ENCODE results near the gene QARS1. TPM values are rescaled to one million over a fixed set of nuclear protein-coding genes. Genes with fewer than 3 reads are reported as not detected.

Gene QARS1
- total RNA-seq, 1 experiment from 2014 or later, result 220 TPM

DNA sequence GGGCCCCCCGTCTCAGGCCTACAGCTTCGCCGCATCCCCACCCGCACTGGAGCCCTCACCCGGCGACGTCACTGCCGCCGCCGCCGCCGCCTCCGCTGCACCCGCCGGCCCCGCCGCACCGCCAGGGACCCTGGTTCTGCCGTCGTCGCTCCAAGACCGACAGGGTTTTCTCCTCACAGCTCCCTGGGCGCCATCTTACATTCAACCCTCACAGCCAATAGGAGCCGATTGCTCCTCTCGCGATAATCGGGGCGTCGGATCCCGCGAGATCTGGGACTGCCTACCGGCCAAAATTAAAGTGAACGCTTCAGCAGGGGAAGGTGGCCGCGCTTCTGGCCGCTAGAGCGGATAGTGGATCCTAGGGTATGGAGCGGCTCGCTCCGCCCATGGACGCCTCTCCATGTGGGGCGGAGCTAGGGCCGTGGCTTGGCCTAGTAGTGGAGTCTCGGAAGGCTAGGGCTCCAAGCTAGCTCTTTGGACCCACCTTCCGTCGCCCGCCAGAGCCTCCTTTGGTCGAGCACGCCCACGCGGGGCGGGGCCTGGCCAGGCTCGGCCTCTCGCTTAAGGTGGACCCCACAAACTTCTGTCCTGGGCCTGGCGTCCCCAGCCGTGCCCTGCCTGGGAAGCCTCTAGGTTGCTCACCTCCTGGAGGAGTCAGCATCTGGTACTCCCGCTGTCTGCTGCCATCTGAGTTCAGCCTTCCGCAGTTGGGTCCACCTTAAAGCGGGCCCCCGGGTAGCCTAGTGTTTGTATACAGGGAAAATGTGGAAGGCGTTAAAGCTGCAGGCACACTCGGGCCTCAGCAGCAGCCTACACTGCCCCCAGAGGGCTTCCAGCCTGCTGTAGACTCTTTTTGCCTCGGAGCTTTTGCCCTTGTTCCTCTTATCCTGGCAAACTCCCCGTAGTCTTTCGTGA is 10.4 kb downstream of the QARS1 start, which contains the start of gene QRICH1:
QRICH1 (minus strand) TSS at position 219 of the 915 bp plus-strand sequence. CDS start 17,054 bp downstream, outside the sequence.
- H3K9me3 ChIP-seq (ENCODE audit: low read length), result no peaks in the 10 kb centered on the region
- peak within 1 kb of the TSS; percentile 86; the same call in 1 of the 2 replicates for H2AFZ ChIP-seq (ENCODE audit: low read length)
- peaks cover 41% of the 10 kb centered on the region for H3K79me2 ChIP-seq (ENCODE audit: low read length)
- peak; percentile 99 for DNase-seq
- peaks cover 23% of the 10 kb centered on the region for H3K36me3 ChIP-seq (ENCODE audit: insufficient read depth, low read length)
- H3K4me1 ChIP-seq (ENCODE audit: low read length), result peaks cover 24% of the 10 kb centered on the region
- peaks cover 9% of the 10 kb centered on the region; the same call in 1 of the 2 replicates for H4K20me1 ChIP-seq (ENCODE audit: insufficient read depth, low read depth, low read length)
- no peaks in the 10 kb centered on the region for H3K27me3 ChIP-seq (ENCODE audit: low read length)
- peak within 1 kb of the TSS; percentile 80 for H3K4me2 ChIP-seq (ENCODE audit: low read depth, low read length, poor library complexity, severe bottlenecking)
- H3K9ac ChIP-seq (ENCODE audit: low read length), result peak within 1 kb of the TSS; percentile 94
- H3K4me3 ChIP-seq (ENCODE audit: low read length), result peak within 1 kb of the TSS; percentile 89
- H3K27ac ChIP-seq (ENCODE audit: low read length), result peak within 1 kb of the TSS; percentile 84
- H3K9me2 ChIP-seq (replicated peaks; ENCODE audit: insufficient read depth, low read length), result no peaks in the 10 kb centered on the region

DNA sequence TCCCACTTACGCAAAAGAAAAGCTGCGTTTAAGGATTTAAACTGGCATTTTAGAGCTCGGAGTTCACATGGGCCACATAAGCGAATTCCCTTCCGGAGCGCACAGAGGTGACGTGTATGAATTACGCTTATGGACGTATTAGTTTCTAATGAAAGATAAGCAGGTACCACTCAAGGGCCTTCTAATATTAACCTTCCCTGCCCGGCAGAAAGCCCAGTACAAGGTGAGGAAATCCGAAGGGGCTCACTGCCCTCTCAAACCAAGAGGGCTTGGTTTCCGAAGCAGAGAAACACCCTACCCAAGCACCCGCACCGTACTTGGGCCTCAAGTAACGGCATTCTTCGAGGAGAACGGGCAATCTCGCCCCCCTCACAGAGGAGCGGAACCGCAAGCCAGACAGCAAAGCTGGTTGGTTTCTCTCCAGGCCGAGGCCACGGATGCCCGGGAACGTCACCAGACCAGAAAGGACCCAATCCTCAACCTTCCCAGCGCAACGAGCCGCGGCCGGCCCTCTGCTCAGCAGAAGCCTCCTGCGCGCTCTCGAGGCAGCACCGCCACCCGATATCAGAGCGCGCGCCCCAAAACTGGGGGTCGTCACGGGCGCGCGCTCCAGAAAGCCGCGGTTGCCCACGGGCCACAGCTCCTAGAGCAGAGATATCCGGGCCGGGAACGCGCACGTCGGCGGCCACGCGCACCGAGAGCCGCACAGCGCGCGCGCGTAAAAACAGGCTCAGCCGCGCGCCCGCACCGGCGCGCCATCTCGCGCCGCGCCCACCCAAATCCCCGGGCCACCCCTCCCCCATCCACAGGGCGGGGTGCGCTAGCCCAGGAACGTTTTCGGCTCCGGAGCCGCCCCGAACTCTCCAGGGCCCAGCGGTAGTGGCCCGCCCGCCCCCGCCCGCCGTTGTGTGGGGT is 11.4 kb downstream of the QARS1 start:
- peaks cover 50% of the 10 kb centered on the region for H3K79me2 ChIP-seq (ENCODE audit: low read length)
- no peaks in the 10 kb centered on the region for H3K9me2 ChIP-seq (replicated peaks; ENCODE audit: insufficient read depth, low read length)
- peak overlapping the region; percentile 84 for H3K27ac ChIP-seq (ENCODE audit: low read length)
- H2AFZ ChIP-seq (ENCODE audit: low read length), result no peak overlapping the region
- DNase-seq, result peak; percentile 94
- H3K27me3 ChIP-seq (ENCODE audit: low read length), result no peaks in the 10 kb centered on the region
- H3K4me1 ChIP-seq (ENCODE audit: low read length), result peaks cover 24% of the 10 kb centered on the region
- H3K4me3 ChIP-seq (ENCODE audit: low read length), result peak overlapping the region; percentile 89
- peaks cover 9% of the 10 kb centered on the region; the same call in 1 of the 2 replicates for H4K20me1 ChIP-seq (ENCODE audit: insufficient read depth, low read depth, low read length)
- H3K36me3 ChIP-seq (ENCODE audit: insufficient read depth, low read length), result peaks cover 20% of the 10 kb centered on the region
- no peaks in the 10 kb centered on the region for H3K9me3 ChIP-seq (ENCODE audit: low read length)
- H3K4me2 ChIP-seq (ENCODE audit: low read depth, low read length, poor library complexity, severe bottlenecking), result peak overlapping the region; percentile 80
- peak overlapping the region; percentile 94 for H3K9ac ChIP-seq (ENCODE audit: low read length)

DNA sequence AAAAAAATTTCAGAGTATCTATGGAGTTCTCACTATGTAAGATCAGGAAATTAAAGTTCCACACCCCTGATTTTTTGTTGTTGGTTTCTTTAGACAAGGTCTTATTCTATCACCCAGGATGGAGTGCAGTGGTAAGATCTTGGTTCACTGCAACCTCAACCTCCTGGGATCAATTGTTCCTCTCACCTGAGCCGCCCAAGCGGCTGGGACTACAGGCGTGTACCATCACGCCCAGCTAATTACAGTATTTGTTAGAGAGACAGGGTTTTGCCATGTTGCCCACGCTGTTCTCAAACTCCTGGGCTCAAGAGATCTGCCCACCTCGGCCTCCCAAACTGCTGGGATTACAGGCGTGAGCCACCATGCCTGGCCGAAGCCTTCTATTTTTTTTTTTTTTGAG is 23.1 kb downstream of the QARS1 start:
- Histone ChIP-seq H3K36me3 (ENCODE audit: insufficient read depth, low read length) (peaks cover 12% of the 10 kb centered on the region), H3K9me2 (replicated peaks; ENCODE audit: insufficient read depth, low read length) (no peaks in the 10 kb centered on the region), H3K79me2 (ENCODE audit: low read length) (peaks cover 93% of the 10 kb centered on the region), H3K4me1 (ENCODE audit: low read length) (no peaks in the 10 kb centered on the region), H3K4me3 (ENCODE audit: low read length) (no peak overlapping the region), H3K27ac (ENCODE audit: low read length) (no peak overlapping the region), H3K27me3 (ENCODE audit: low read length) (no peaks in the 10 kb centered on the region), H3K9me3 (ENCODE audit: low read length) (no peaks in the 10 kb centered on the region), H3K9ac (ENCODE audit: low read length) (no peak overlapping the region), H3K4me2 (ENCODE audit: low read depth, low read length, poor library complexity, severe bottlenecking) (no peak overlapping the region), H4K20me1 (ENCODE audit: insufficient read depth, low read depth, low read length) (peaks cover 12% of the 10 kb centered on the region; the same call in 1 of the 2 replicates), H2AFZ (ENCODE audit: low read length) (no peak overlapping the region)
- peak; percentile 33 for DNase-seq

DNA sequence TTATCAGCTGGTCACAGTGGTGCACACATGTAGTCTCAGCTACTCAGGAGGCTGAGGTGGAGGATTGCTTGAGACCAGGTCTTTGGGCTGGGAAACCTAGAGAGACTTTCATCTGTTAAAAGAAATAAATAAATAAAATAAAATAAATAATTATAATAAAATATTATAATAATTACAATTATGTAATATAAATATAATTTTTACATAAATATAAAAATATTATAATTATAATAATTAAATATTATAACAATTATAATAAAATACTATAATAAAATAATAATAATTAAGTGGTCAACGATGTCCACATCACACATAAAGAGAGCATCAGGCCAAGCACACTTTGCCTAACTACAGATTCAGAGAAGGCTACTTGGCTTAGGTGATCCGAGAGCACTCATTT is 25.3 kb downstream of the QARS1 start:
- Histone ChIP-seq H3K9me3 (ENCODE audit: low read length) (no peaks in the 10 kb centered on the region), H3K9ac (ENCODE audit: low read length) (no peak overlapping the region), H3K27me3 (ENCODE audit: low read length) (no peaks in the 10 kb centered on the region), H3K36me3 (ENCODE audit: insufficient read depth, low read length) (peaks cover 24% of the 10 kb centered on the region), H3K27ac (ENCODE audit: low read length) (no peak overlapping the region), H3K4me3 (ENCODE audit: low read length) (no peak overlapping the region), H3K4me2 (ENCODE audit: low read depth, low read length, poor library complexity, severe bottlenecking) (no peak overlapping the region), H2AFZ (ENCODE audit: low read length) (no peak overlapping the region), H3K79me2 (ENCODE audit: low read length) (peaks cover 83% of the 10 kb centered on the region), H3K4me1 (ENCODE audit: low read length) (no peaks in the 10 kb centered on the region), H4K20me1 (ENCODE audit: insufficient read depth, low read depth, low read length) (peaks cover 12% of the 10 kb centered on the region; the same call in 1 of the 2 replicates), H3K9me2 (replicated peaks; ENCODE audit: insufficient read depth, low read length) (no peaks in the 10 kb centered on the region)
- no peak for DNase-seq

DNA sequence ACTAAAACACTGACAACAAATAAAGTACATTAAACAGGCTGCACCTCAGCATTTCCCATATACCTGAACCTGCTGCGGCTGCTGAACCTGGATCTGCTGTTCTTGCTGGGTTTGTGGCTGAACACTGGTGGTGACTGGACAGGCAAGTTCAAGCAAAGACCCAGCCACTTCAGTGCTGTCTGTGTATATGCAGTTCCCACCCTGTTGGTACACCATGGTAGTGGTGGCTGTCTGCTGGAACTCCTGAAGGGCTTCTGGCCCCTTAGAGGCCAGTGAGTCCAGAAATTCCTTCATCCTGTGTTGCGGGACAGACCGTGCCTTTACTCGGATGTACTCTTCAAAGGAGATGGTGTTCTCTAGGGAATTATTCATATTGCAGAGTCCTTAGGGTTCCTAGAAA is 27.9 kb downstream of the QARS1 start:
- no peaks in the 10 kb centered on the region for H3K4me1 ChIP-seq (ENCODE audit: low read length)
- H3K27ac ChIP-seq (ENCODE audit: low read length), result no peak overlapping the region
- DNase-seq, result peak; percentile 38
- no peaks in the 10 kb centered on the region for H3K9me2 ChIP-seq (replicated peaks; ENCODE audit: insufficient read depth, low read length)
- peaks cover 45% of the 10 kb centered on the region for H3K36me3 ChIP-seq (ENCODE audit: insufficient read depth, low read length)
- H3K4me3 ChIP-seq (ENCODE audit: low read length), result no peak overlapping the region
- no peaks in the 10 kb centered on the region for H3K9me3 ChIP-seq (ENCODE audit: low read length)
- peaks cover 69% of the 10 kb centered on the region for H3K79me2 ChIP-seq (ENCODE audit: low read length)
- no peak overlapping the region for H3K4me2 ChIP-seq (ENCODE audit: low read depth, low read length, poor library complexity, severe bottlenecking)
- H3K9ac ChIP-seq (ENCODE audit: low read length), result no peak overlapping the region
- H3K27me3 ChIP-seq (ENCODE audit: low read length), result no peaks in the 10 kb centered on the region
- H2AFZ ChIP-seq (ENCODE audit: low read length), result no peak overlapping the region
- peaks cover 5% of the 10 kb centered on the region; the same call in 1 of the 2 replicates for H4K20me1 ChIP-seq (ENCODE audit: insufficient read depth, low read depth, low read length)

DNA sequence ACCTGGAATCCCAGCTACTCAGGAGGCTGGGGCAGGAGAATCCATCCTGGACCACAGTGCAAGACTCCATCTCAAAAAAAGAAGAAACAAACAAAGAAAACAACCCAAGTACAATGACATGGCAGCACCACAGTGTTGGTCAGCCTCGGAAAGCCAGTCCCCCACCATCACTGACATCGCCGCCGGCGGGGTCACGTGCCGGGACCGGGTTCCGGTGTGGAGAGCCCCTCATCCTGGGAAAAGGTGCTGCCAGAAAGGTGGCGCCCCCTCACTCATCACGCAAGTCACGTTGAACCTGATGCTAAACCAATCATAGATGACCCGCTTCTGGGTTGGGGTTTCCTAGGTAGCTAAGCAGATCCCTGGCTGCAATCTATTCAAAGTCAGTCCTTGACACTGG is 28.4 kb downstream of the QARS1 start:
- H3K9me3 ChIP-seq (ENCODE audit: low read length), result no peaks in the 10 kb centered on the region
- no peaks in the 10 kb centered on the region for H3K4me1 ChIP-seq (ENCODE audit: low read length)
- H3K27ac ChIP-seq (ENCODE audit: low read length), result no peak overlapping the region
- no peak overlapping the region for H3K9ac ChIP-seq (ENCODE audit: low read length)
- no peak overlapping the region for H3K4me2 ChIP-seq (ENCODE audit: low read depth, low read length, poor library complexity, severe bottlenecking)
- no peaks in the 10 kb centered on the region for H3K27me3 ChIP-seq (ENCODE audit: low read length)
- H4K20me1 ChIP-seq (ENCODE audit: insufficient read depth, low read depth, low read length), result peaks cover 5% of the 10 kb centered on the region; the same call in 1 of the 2 replicates
- H3K36me3 ChIP-seq (ENCODE audit: insufficient read depth, low read length), result peaks cover 50% of the 10 kb centered on the region
- H2AFZ ChIP-seq (ENCODE audit: low read length), result no peak overlapping the region
- no peaks in the 10 kb centered on the region for H3K9me2 ChIP-seq (replicated peaks; ENCODE audit: insufficient read depth, low read length)
- H3K4me3 ChIP-seq (ENCODE audit: low read length), result no peak overlapping the region
- peak; percentile 6 for DNase-seq
- peaks cover 69% of the 10 kb centered on the region for H3K79me2 ChIP-seq (ENCODE audit: low read length)

DNA sequence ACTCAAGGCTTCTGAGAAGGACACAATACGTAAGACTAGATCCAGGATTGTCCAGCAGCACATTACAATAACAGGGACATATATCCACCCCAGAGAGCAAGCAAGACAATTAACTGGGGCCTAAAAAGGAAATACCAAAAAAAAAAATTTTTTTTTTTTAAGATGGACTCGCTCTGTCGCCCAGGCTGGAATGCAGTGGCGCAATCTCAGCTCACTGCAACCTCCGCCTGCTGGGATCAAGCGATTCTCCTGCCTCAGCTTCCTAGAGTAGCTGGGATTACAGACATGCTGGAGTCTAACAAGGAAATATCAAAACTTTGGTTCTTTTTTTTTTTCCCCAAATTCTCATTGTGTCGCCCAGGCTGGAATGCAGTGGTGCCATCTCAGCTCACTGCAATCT is 46.5 kb downstream of the QARS1 start:
- DNase-seq, result no peak
- H3K9me2 ChIP-seq (replicated peaks; ENCODE audit: insufficient read depth, low read length), result no peaks in the 10 kb centered on the region
- H2AFZ ChIP-seq (ENCODE audit: low read length), result no peak overlapping the region
- H3K27me3 ChIP-seq (ENCODE audit: low read length), result no peaks in the 10 kb centered on the region
- H3K79me2 ChIP-seq (ENCODE audit: low read length), result peaks cover 22% of the 10 kb centered on the region
- H3K27ac ChIP-seq (ENCODE audit: low read length), result no peak overlapping the region
- no peaks in the 10 kb centered on the region for H3K9me3 ChIP-seq (ENCODE audit: low read length)
- peaks cover 24% of the 10 kb centered on the region for H3K36me3 ChIP-seq (ENCODE audit: insufficient read depth, low read length)
- no peak overlapping the region for H3K4me3 ChIP-seq (ENCODE audit: low read length)
- H3K4me1 ChIP-seq (ENCODE audit: low read length), result no peaks in the 10 kb centered on the region
- no peak overlapping the region for H3K9ac ChIP-seq (ENCODE audit: low read length)
- no peak overlapping the region for H3K4me2 ChIP-seq (ENCODE audit: low read depth, low read length, poor library complexity, severe bottlenecking)
- H4K20me1 ChIP-seq (ENCODE audit: insufficient read depth, low read depth, low read length), result no peaks in the 10 kb centered on the region
